ENCODE data around the gene NOVA2. TPM values are rescaled to one million over a fixed set of nuclear protein-coding genes. Genes with fewer than 3 reads are reported as not detected.

NOVA2 gene
- total RNA-seq, 4 donors from 2014 or later, result 1.2 to 4.6 (median 2.7) TPM

DNA sequence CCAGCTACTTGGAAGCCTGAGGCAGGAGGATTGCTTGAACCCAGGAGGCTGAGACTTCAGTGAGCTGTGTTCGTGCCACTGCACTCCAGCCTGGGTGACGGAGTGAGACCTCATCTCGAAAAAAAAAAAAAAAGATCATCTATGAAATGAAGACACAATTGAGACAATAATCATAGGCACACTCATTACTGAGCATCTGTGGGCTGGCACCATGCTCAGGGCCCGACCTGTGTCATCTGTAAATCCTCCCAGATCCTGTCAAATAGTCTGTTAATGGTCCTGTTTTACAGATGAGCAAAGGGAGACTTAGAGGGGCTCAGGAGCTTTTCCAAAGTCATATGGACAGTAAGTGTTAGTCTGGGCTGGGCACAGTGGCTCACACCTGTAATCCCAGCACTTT, 54.9 kb downstream of the NOVA2 start:
- Histone ChIP-seq H3K36me3 (no peaks in the 10 kb centered on the region), H3K27me3 (peaks cover 0 to 55% (median 1%) of the 10 kb centered on the region in 4 donors), H3K27ac (replicated peaks in 1 of 4) (no peak overlapping the region), H3K9me3 (no peaks in the 10 kb centered on the region), H3K4me3 (no peak overlapping the region), H3K4me1 (no peaks in the 10 kb centered on the region)
- 66% methylated on average over 4 of the region's 4 CpGs for WGBS
- intact Hi-C loops (cut with DNase I), result no loop called here
- no peak for DNase-seq (ENCODE audit: extremely low spot score)
- no peak for TF ChIP-seq EP300 (IDR thresholded peaks at IDR 0.05)
- TF ChIP-seq POLR2A (IDR thresholded peaks at IDR 0.05; ENCODE audit: low read depth), result no peak
- TF ChIP-seq, protein P1, sequence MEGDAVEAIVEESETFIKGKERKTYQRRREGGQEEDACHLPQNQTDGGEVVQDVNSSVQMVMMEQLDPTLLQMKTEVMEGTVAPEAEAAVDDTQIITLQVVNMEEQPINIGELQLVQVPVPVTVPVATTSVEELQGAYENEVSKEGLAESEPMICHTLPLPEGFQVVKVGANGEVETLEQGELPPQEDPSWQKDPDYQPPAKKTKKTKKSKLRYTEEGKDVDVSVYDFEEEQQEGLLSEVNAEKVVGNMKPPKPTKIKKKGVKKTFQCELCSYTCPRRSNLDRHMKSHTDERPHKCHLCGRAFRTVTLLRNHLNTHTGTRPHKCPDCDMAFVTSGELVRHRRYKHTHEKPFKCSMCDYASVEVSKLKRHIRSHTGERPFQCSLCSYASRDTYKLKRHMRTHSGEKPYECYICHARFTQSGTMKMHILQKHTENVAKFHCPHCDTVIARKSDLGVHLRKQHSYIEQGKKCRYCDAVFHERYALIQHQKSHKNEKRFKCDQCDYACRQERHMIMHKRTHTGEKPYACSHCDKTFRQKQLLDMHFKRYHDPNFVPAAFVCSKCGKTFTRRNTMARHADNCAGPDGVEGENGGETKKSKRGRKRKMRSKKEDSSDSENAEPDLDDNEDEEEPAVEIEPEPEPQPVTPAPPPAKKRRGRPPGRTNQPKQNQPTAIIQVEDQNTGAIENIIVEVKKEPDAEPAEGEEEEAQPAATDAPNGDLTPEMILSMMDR (IDR thresholded peaks at IDR 0.05), result no peak
- TF ChIP-seq POLR2AphosphoS5 (IDR thresholded peaks at IDR 0.05), result no peak

DNA sequence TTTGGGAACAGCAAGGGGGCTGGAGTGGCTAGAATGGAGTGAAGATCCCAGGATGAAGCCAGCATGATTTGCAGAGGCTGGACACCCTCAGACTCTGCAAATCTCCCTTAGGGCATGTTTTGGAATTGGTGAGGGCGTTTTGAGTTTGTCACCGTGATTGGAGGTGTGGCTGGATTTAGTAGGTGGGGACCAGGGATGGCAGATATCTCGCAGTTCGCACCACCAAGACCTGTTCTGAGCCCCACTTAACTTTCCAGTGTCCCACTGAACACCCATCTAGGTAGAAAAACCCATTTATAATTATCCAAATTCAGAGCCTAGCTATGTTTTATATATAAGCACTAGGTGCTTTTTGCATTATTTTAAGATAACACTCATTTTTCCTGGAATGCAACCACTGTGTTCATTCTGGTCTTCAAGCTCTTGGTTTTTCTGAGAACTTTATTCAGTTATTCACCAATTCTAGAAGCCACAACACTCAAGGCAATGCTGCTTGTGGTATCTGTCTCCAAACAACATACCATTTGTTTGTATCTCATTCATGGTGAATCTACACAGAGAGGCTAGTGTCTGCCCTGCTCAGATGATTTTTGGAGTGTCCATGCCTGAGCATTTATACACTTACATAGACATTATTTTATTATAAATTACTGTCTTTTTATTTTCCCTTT, 56.1 kb downstream of the NOVA2 start:
- WGBS, result 53% methylated on average over 4 of the region's 4 CpGs
- Histone ChIP-seq H3K27ac (replicated peaks in 1 of 4) (no peak overlapping the region), H3K36me3 (no peaks in the 10 kb centered on the region), H3K4me3 (no peak overlapping the region), H3K9me3 (no peaks in the 10 kb centered on the region), H3K4me1 (no peaks in the 10 kb centered on the region), H3K27me3 (peaks cover 0 to 66% (median 2%) of the 10 kb centered on the region in 4 donors)
- intact Hi-C loops (cut with DNase I), result no loop called here
- no peak for DNase-seq (ENCODE audit: extremely low spot score)
- TF ChIP-seq POLR2AphosphoS5 (IDR thresholded peaks at IDR 0.05) (no peak), EP300 (IDR thresholded peaks at IDR 0.05) (no peak), POLR2A (IDR thresholded peaks at IDR 0.05; ENCODE audit: low read depth) (no peak)
- TF ChIP-seq, protein P1 (IDR thresholded peaks at IDR 0.05), result no peak

DNA sequence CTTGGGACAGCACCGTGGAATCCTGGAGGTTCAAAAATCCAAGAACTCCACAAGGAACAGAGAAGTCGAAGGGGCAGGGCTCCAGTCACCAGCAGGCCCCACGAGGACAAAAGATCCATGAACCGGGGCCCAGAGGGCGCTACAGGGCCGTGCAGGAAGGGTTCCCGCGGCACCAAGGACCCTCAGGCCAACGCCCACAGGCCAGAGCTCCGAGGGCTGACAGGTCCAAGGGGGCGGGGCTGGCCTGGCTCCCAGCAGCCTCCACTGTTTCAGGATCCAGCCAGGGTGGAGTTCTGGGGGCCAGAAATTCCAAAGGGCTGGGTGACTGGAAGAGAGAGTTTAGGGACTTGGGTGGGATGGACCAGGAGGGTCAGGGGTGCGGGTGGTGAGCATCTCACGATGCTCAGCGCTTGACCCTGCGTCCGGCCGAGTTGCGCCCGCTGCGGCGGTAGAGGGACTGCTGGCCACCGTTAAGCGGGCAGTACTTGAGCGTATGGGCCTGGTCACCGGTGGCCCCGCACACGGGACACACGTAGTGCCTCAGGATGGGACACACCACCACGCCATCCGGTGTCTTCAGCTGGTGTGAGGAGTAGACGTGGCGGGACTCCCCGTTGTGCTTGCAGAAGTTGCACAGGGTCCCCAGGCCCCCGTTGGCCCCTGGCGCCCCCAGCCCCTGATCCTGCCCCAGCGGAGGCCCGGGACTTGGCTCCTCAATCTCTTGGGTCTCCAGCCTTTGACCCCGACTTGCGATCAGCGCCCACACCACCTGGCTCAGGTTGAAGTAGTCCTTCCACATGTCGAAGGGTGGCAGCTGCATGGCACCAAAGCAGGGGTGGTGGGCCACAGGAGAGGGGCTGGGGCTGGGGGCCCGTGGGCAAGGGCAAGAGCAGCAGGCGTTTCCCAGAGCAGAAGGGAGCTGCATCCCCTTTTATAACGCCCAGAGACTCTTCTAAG, 59.5 kb downstream of the NOVA2 start, which contains the start of gene NANOS2:
Gene NANOS2 (minus strand): TSS at position 905 of the 957 bp plus-strand sequence. CDS start 85 bp downstream, at position 820.
- intact Hi-C loops (cut with DNase I), result no loop called here
- no peak within 1 kb of the TSS for H3K27ac ChIP-seq (replicated peaks in 1 of 4)
- H3K4me1 ChIP-seq, result no peaks in the 10 kb centered on the region
- no peaks in the 10 kb centered on the region for H3K36me3 ChIP-seq
- no peaks in the 10 kb centered on the region for H3K9me3 ChIP-seq
- TF ChIP-seq EP300 (IDR thresholded peaks at IDR 0.05), result no peak
- TF ChIP-seq, protein P1 (IDR thresholded peaks at IDR 0.05), result no peak
- TF ChIP-seq POLR2AphosphoS5 (IDR thresholded peaks at IDR 0.05), result no peak
- TF ChIP-seq POLR2A (IDR thresholded peaks at IDR 0.05; ENCODE audit: low read depth), result no peak
- 36% methylated on average over 10 of the region's 44 CpGs for WGBS
- H3K4me3 ChIP-seq, result no peak within 1 kb of the TSS
- no peak for DNase-seq (ENCODE audit: extremely low spot score)
- peaks cover 0 to 70% (median 2%) of the 10 kb centered on the region in 4 donors for H3K27me3 ChIP-seq

DNA sequence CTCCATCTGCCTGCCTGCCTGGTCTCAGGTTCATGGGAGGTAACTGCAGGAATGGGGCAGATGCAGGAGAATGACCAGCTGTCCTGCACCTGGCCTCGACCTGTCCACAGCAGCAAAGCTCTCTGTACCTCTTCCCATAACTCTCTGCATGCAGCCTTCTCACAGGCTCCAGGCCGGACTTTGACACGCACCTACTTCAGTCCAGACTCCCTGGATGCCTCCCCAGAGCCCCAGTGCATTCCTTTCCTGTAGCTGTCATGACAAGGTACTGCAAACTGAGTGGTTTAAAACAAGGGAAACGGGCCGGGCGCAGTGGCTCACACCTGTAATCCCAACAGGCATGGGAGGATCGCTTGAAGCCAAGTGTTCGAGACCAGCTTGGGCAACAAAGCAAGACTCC, 62.4 kb downstream of the NOVA2 start:
- no peak for DNase-seq (ENCODE audit: extremely low spot score)
- H3K4me3 ChIP-seq, result no peak overlapping the region
- intact Hi-C loops (cut with DNase I), result no loop called here
- no peaks in the 10 kb centered on the region for H3K4me1 ChIP-seq
- 74% methylated on average over 7 of the region's 8 CpGs for WGBS
- no peaks in the 10 kb centered on the region for H3K36me3 ChIP-seq
- H3K9me3 ChIP-seq, result no peaks in the 10 kb centered on the region
- no peak overlapping the region for H3K27ac ChIP-seq (replicated peaks in 1 of 4)
- no peak for TF ChIP-seq POLR2AphosphoS5 (IDR thresholded peaks at IDR 0.05)
- TF ChIP-seq EP300 (IDR thresholded peaks at IDR 0.05), result no peak
- no peak for TF ChIP-seq POLR2A (IDR thresholded peaks at IDR 0.05; ENCODE audit: low read depth)
- TF ChIP-seq, protein P1 (IDR thresholded peaks at IDR 0.05), result no peak
- H3K27me3 ChIP-seq, result peaks cover 0 to 60% (median 2%) of the 10 kb centered on the region in 4 donors

All from esophagus muscularis mucosa (tissue), 4 donors.